ENCODE data around the gene CDK18.

DNA sequence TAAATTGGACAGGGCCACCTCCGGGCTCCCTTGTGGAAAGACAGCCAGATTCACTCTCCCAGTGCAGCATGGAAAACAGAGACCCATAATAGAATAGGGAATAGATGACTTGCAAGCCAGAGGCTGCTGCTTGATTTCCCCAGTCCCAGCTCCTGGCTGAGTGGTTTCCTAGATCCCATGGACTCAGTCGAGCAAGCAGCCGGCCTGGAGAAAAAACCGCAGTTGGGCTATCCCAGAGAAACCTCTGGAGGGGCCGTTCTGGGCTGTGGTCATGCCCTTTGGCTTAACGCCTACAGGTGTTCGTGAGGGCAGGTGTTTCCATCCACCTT is 65.7 kb downstream of the CDK18 start:
- TF ChIP-seq HNRNPH1 (optimal IDR thresholded peaks at IDR 0.05; ENCODE audit: low read depth, low read length) = no peak
- no peak for TF ChIP-seq TEAD4 (IDR thresholded peaks at IDR 0.05; ENCODE audit: low read length)
- no peak for TF ChIP-seq TEAD4 (CRISPR knock-in tag; IDR thresholded peaks at IDR 0.05; ENCODE audit: borderline replicate concordance)
- no peak for TF ChIP-seq RNF2 (IDR thresholded peaks at IDR 0.05)
- no peak for TF ChIP-seq NFRKB (IDR thresholded peaks at IDR 0.05; ENCODE audit: low read depth)
- TF ChIP-seq MAZ (CRISPR knock-in tag; conservative IDR thresholded peaks at IDR 0.05 in 1 of 2, IDR thresholded peaks at IDR 0.05 in 1 of 2) = no peak
- TF ChIP-seq RFX5 (IDR thresholded peaks at IDR 0.05; ENCODE audit: low read depth, low read length) = no peak
- TF ChIP-seq KHSRP (IDR thresholded peaks at IDR 0.05) = no peak
- TF ChIP-seq, protein P1, sequence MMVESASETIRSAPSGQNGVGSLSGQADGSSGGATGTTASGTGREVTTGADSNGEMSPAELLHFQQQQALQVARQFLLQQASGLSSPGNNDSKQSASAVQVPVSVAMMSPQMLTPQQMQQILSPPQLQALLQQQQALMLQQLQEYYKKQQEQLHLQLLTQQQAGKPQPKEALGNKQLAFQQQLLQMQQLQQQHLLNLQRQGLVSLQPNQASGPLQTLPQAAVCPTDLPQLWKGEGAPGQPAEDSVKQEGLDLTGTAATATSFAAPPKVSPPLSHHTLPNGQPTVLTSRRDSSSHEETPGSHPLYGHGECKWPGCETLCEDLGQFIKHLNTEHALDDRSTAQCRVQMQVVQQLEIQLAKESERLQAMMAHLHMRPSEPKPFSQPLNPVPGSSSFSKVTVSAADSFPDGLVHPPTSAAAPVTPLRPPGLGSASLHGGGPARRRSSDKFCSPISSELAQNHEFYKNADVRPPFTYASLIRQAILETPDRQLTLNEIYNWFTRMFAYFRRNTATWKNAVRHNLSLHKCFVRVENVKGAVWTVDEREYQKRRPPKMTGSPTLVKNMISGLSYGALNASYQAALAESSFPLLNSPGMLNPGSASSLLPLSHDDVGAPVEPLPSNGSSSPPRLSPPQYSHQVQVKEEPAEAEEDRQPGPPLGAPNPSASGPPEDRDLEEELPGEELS (CRISPR knock-in tag; IDR thresholded peaks at IDR 0.05; ENCODE audit: borderline replicate concordance) = no peak
- TF ChIP-seq POLR2G (IDR thresholded peaks at IDR 0.05; ENCODE audit: low read depth, low read length) = no peak
- no peak for TF ChIP-seq ZKSCAN1 (IDR thresholded peaks at IDR 0.05; ENCODE audit: low read depth, low read length)
- TF ChIP-seq, protein P2, sequence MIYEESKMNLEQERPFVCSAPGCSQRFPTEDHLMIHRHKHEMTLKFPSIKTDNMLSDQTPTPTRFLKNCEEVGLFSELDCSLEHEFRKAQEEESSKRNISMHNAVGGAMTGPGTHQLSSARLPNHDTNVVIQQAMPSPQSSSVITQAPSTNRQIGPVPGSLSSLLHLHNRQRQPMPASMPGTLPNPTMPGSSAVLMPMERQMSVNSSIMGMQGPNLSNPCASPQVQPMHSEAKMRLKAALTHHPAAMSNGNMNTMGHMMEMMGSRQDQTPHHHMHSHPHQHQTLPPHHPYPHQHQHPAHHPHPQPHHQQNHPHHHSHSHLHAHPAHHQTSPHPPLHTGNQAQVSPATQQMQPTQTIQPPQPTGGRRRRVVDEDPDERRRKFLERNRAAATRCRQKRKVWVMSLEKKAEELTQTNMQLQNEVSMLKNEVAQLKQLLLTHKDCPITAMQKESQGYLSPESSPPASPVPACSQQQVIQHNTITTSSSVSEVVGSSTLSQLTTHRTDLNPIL (CRISPR knock-in tag; IDR thresholded peaks at IDR 0.05) = no peak
- TF ChIP-seq ZNF445 (CRISPR knock-in tag; IDR thresholded peaks at IDR 0.05; ENCODE audit: low read depth) = no peak
- TF ChIP-seq SMARCA5 (IDR thresholded peaks at IDR 0.05) = no peak
